ENCODE data around the gene ARMC2. TPM values are rescaled to one million over a fixed set of nuclear protein-coding genes. Genes with fewer than 3 reads are reported as not detected.

ARMC2 gene
- total and polyA plus RNA-seq, 2 of the 8 experiments (the other 6 are each of a cell fraction or from before 2014, with no cell fraction given) = 1.6 to 4.4 TPM

DNA sequence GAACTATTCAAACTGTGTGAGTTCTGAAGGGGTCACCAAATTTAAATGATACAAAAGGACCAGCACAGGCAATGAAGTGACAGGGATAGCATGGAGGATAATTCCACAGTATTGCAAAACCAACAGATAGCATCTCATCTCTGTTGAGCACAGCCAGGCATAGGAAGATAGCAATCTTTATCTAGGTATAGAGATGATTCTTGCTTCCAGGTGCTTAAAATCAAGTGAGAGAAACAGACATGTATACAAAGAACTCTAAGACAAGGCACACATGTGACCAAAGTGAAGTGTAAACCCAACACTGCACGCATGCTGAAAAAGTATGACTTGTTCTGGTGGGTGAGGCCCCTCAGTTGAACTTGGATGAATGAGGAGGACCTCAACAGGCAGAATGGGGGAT is 48.4 kb upstream of the ARMC2 start:
- Histone ChIP-seq H2AFZ (ENCODE audit: low read length) (no peak overlapping the region), H2BK20ac (ENCODE audit: low read length) (no peak overlapping the region), H2BK15ac (ENCODE audit: low read length) (no peak overlapping the region), H3K9ac (replicated peaks in 1 of 4; ENCODE audit: extremely low read depth in 1 of 4, low read depth in 3 of 4, low read length in 3 of 4) (no peak overlapping the region), H3K79me2 (ENCODE audit: control insufficient read depth in 1 of 2, insufficient read depth in 2 of 2, low read length in 2 of 2) (no peaks in the 10 kb centered on the region), H3K18ac (ENCODE audit: extremely low read depth, low read length) (no peak overlapping the region), H3K4me2 (ENCODE audit: insufficient read depth in 1 of 2, low read depth in 2 of 2, low read length in 2 of 2) (no peak overlapping the region), H2BK5ac (ENCODE audit: low read depth, low read length) (no peak overlapping the region), H3K27me3 (replicated peaks in 1 of 4; ENCODE audit: control insufficient read depth in 3 of 4, extremely low read depth in 1 of 4, insufficient read depth in 3 of 4, low read length in 3 of 4) (no peaks in the 10 kb centered on the region), H3K4ac (replicated peaks; ENCODE audit: insufficient read length, low read depth, low read length) (no peak overlapping the region), H2BK12ac (ENCODE audit: low read depth, low read length) (no peak overlapping the region), H3K9me3 (ENCODE audit: insufficient read depth in 2 of 2, low read depth in 1 of 2, low read length in 1 of 2) (no peaks in the 10 kb centered on the region), H4K8ac (ENCODE audit: extremely low read depth, insufficient read depth, low read length) (no peak overlapping the region), H4K20me1 (replicated peaks in 1 of 2; ENCODE audit: control insufficient read depth in 1 of 2, insufficient read depth in 2 of 2, low read length in 2 of 2) (no peaks in the 10 kb centered on the region), H3K23me2 (ENCODE audit: low read depth, low read length) (no peaks in the 10 kb centered on the region), H2BK120ac (replicated peaks; ENCODE audit: low read depth, low read length) (no peak overlapping the region), H3K36me3 (ENCODE audit: control insufficient read depth in 2 of 4, insufficient read depth in 4 of 4, low read length in 3 of 4) (no peaks in the 10 kb centered on the region), H3K4me3 (ENCODE audit: extremely low read depth in 1 of 4, insufficient read depth in 2 of 4, low read depth in 3 of 4, low read length in 4 of 4) (no peak overlapping the region), H4K91ac (replicated peaks; ENCODE audit: insufficient read length, low read length) (no peak overlapping the region), H3K79me1 (ENCODE audit: low read depth, low read length) (no peaks in the 10 kb centered on the region), H3K14ac (ENCODE audit: insufficient read length) (no peak overlapping the region), H3K56ac (replicated peaks; ENCODE audit: insufficient read length, low read depth, low read length) (no peak overlapping the region), H3K27ac (ENCODE audit: low read depth, low read length) (no peak overlapping the region), H2AK5ac (ENCODE audit: low read depth, low read length) (no peak overlapping the region), H3K23ac (ENCODE audit: insufficient read length) (no peak overlapping the region), H3K4me1 (replicated peaks in 1 of 4; ENCODE audit: control insufficient read depth in 3 of 4, insufficient read depth in 4 of 4, low read length in 3 of 4) (peaks cover 0 to 3% (median 0%) of the 10 kb centered on the region in 4 experiments; a peak in 1 of 7 replicates), H4K5ac (ENCODE audit: insufficient read length, low read depth, low read length) (no peak overlapping the region)
- no peak for DNase-seq (ENCODE audit: low read depth in 1 of 2, low spot score in 2 of 2)
- CTCF ChIA-PET (ENCODE audit: partially characterized antibody) = interaction anchor here (1.2 to 1.4 kb wide), 2 partner anchors 12 to 97 kb away, joined by 3 read pairs; no protein-coding TSS in a partner anchor
- no peak for FAIRE-seq
- 87% methylated on average over 1 of the region's 1 CpG; no CpG with 5 or more reads in 1 of the 2 experiments for WGBS, 2 experiments (ENCODE audit: extremely low coverage in 1 of 2, insufficient coverage in 1 of 2, insufficient read length in 1 of 2, insufficient replicate concordance in 2 of 2, low coverage in 1 of 2, low lambda C conversion rate in 2 of 2, missing lambda C conversion rate in 1 of 2)
- POLR2A ChIA-PET (ENCODE audit: partially characterized antibody) = no interaction called here
- no peak for TF ChIP-seq BRCA1 (IDR thresholded peaks at IDR 0.05; ENCODE audit: low read depth, low read length)
- no peak for TF ChIP-seq CHD1 (IDR thresholded peaks at IDR 0.05; ENCODE audit: low read depth, low read length)
- TF ChIP-seq FOSL1 (IDR thresholded peaks at IDR 0.05; ENCODE audit: insufficient read depth, low read depth, low read length) = no peak
- no peak for TF ChIP-seq CTCF (IDR thresholded peaks at IDR 0.05; ENCODE audit: control extremely low read depth in 1 of 3, insufficient read depth in 1 of 3, low read depth in 1 of 3, low read length in 3 of 3)
- no peak for TF ChIP-seq EP300 (IDR thresholded peaks at IDR 0.05; ENCODE audit: borderline replicate concordance in 1 of 2, low read depth in 2 of 2, low read length in 2 of 2)
- TF ChIP-seq CBX5 (IDR thresholded peaks at IDR 0.05; ENCODE audit: low read depth, low read length) = no peak
- TF ChIP-seq MAFK (IDR thresholded peaks at IDR 0.05; ENCODE audit: low read depth, low read length) = no peak
- TF ChIP-seq SIRT6 (IDR thresholded peaks at IDR 0.05; ENCODE audit: low read length) = no peak
- no peak for TF ChIP-seq RFX5 (IDR thresholded peaks at IDR 0.05; ENCODE audit: borderline replicate concordance, low read depth, low read length)
- no peak for TF ChIP-seq POU5F1 (IDR thresholded peaks at IDR 0.05; ENCODE audit: low read depth, low read length)
- TF ChIP-seq TBP (IDR thresholded peaks at IDR 0.05; ENCODE audit: low read depth, low read length) = no peak
- TF ChIP-seq, protein P1, sequence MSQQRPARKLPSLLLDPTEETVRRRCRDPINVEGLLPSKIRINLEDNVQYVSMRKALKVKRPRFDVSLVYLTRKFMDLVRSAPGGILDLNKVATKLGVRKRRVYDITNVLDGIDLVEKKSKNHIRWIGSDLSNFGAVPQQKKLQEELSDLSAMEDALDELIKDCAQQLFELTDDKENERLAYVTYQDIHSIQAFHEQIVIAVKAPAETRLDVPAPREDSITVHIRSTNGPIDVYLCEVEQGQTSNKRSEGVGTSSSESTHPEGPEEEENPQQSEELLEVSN (IDR thresholded peaks at IDR 0.05) = no peak

Data from H1 (cell line).